HG02852 (cell line): ENCODE data around the gene TOGARAM2.

Source experiments
- ATAC-seq: cut with Tn5 transposase; IDR thresholded peaks from one replicate; pipeline ENCODE4 v1.9.1; 2021; ENCODE audit warnings: mild to moderate bottlenecking, moderate library complexity; ENCODE audit not compliant: unreplicated experiment

Gene TOGARAM2

DNA sequence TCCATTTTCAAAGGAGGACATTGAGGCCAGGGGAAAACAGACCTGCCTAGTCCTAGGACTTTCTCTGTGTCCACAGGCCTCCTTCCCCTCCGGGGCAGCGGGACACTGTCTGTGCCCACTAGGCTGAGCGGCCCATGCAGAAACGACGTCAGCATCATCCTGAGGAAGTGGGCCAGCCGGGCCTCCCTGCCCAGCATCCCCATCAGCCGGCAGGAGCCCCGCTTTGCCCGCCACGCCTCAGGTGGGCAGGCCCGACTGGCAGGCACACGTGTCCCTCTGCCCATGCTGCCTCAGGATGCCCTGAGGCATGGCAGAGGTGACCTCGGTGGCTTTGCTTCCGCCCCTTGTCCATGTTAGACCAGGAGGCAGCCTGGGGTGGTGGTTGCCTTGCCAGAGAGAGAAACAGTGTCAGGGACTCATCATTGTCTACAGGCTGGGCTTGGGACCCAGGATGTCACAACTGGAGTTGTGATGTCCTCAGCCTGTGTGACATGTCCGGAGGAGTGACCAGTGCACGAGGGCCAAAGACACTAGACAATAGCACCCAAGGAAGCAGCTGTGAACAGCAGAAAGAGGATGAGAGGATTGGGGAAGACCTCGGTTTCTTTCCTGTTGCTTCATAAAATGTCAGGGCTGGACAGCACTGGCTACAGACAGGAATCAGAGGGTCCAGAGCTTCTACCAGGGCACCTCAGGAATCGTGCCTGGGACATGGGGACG lies 36.8 kb downstream of the TOGARAM2 start:
- ATAC-seq: no peak

GRCh38 chr2:29021886-29022285 lies 40.8 kb downstream of the TOGARAM2 start:
- ATAC-seq: no peak

DNA sequence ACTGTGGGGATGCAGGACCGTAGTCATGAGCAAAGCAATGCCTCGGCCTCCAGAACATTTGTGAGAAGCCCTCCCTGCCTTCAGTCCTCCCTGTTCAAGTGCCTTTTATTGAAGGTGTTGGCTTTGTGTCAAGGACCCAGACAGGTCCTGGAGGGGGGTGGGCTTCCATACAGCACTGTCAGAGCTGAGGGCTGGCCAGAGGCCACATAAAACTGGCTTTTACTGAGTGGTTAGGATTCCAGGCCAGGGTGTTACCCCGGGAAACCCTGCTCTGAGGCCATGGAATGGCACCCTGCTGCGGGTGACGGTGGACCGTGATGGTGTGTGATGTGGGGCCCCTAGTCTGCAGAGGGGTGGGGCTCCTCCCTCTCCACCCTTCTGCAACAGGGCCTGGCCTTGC lies 41.6 kb downstream of the TOGARAM2 start:
- no peak for ATAC-seq

GRCh38 chr2:29023188-29023587 lies 42.1 kb downstream of the TOGARAM2 start:
- ATAC-seq: no peak

- ATAC-seq: no peak
These were observed 43.9 kb downstream of the TOGARAM2 start for GRCh38 chr2:29024882-29025430.

DNA sequence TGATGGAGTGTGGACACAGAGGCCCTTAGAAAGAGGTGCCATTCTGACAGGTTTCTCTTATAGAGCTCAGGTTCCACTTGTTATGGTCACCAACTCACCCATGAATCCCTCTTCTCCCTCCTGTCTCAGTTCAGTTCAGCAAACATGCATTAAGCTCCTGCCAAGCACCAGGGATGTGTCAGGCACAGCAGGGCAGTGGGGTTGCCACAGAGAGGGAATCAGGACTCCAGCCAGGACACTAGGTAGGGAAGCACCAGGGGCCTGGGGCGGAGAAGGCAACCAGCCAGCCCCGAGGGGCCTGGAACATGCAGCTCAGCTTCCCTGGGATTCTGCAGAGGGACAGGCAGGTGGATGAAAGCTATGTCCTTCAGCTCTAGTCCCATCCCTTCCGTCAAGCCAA lies 44.6 kb downstream of the TOGARAM2 start:
- ATAC-seq: no peak

- ATAC-seq: no peak
These were observed 49.9 kb downstream of the TOGARAM2 start for GRCh38 chr2:29031046-29031445.

DNA sequence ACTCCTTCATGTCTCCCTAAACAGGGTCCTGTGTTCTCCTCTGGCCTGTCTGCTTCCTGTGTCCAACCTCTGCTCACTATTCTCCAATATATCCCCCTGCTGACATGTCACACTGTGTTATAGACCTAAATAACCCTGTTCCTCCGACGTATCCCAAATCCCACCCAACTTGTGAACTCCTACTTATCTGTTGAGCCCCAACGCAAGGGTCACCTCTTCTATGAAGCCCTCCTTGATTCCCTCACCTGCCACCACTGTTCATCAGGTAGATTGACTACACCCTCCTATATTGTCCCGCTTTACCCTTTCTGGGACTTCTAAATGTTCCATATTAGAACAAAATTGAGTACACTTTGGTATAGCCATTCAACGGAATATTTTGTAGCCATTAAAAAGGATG lies 51.1 kb downstream of the TOGARAM2 start:
- ATAC-seq: no peak

- no peak for ATAC-seq
These were observed 52.1 kb downstream of the TOGARAM2 start for GRCh38 chr2:29033172-29033571.

- ATAC-seq: no peak
These were observed 52.6 kb downstream of the TOGARAM2 start for GRCh38 chr2:29033656-29034055.

GRCh38 chr2:29035016-29035745 lies 54.1 kb downstream of the TOGARAM2 start:
- no peak for ATAC-seq

DNA sequence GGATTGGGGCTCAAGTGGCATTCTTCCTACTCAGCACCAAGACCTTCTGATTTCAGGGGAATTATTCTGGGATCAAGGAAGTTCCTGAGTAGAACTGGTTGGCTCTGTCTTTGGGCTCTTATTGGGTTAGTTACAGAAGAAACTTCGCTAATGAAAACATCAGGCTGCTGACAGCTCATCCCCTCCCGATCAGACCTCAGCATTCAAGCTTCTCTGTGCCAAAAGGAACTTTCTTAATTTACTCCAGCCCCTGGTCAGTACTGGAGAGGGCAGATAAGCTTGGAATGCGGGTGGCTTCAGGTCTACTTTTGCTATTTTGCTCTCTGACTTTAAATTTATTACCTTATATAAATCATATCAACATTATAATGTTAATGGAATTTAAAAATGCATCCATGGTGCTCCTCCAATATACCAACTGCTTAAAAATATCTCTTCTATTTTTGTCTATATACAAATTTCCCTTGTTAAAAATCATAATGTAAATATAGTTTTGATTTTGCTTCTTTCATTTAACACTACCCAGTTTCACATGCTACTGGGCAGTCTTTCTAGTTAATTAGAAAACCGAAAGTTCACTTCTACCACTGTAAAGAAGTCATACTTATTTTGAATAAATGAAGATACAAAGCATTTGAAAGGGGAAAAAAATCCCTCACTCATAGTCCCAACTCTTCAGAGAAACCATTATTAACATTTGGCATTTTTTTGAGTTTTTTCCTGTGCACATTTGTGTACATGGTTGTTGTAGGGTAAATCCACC lies 58.8 kb downstream of the TOGARAM2 start:
- ATAC-seq: no peak

GRCh38 chr2:29040552-29040951 lies 59.5 kb downstream of the TOGARAM2 start:
- no peak for ATAC-seq

GRCh38 chr2:29041161-29041660 lies 60.1 kb downstream of the TOGARAM2 start:
- ATAC-seq: no peak

DNA sequence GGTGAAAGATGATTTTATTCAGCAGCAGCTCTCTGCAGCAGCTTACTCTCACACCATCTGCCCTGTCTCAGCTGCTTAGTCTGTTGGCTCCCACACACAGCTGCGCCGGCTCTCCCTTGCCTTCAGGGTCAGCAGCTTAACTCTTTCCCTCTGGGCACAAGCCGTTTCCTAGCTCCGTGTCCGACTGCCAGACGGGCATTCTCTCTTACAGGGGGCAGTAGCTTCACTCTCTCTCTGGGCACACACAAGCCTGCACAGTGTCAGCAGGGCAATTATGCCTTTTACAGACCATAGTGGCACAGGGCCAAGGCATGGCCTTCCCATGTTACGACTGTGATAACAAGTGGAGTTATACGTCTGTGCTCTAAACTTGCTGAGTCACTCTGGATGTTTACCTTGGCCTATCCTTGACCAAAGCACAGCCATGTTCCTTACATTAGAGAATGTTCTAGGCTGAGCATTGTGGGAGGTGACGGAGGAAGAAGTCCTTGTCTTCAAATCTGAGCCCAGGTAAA lies 61.5 kb downstream of the TOGARAM2 start:
- ATAC-seq: no peak

DNA sequence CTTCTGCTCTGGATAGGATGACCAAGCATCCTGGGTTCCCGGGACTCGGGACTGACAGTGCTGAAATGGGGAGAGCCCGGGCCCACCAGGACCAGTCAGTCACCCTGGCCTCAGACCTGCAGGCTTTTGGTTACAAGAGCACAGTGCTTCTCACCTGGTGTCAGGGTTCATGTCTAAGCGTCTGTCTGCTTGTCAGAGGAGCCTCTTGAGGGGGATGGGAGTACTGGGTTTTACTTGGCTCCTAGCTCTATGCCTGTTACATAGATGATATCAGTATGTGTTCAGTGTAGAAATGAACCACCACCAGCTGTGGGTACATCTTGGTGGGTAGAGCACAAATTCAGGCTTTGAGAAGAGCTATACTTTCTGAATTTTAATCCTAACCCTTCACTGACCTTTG lies 63.4 kb downstream of the TOGARAM2 start:
- no peak for ATAC-seq

DNA sequence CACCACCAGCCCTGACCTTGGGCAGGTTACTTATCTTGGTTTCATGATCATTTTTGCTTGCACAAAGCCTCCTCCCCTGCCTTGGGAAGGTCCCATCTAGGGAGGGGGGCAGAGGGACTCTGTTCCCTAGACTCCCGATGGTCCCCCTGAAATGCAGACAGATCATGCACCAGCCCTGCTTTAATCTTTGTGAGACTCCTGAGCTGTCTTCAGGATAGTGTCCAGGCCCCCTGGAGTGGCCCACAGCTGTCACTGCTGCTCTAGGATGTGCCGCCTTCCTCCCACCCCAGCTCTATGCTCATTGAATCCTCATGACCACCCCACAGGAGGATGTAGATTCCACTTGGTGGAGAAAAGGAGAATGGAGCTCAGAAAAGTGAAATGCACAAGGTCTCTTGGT lies 65.2 kb downstream of the TOGARAM2 start:
- no peak for ATAC-seq

DNA sequence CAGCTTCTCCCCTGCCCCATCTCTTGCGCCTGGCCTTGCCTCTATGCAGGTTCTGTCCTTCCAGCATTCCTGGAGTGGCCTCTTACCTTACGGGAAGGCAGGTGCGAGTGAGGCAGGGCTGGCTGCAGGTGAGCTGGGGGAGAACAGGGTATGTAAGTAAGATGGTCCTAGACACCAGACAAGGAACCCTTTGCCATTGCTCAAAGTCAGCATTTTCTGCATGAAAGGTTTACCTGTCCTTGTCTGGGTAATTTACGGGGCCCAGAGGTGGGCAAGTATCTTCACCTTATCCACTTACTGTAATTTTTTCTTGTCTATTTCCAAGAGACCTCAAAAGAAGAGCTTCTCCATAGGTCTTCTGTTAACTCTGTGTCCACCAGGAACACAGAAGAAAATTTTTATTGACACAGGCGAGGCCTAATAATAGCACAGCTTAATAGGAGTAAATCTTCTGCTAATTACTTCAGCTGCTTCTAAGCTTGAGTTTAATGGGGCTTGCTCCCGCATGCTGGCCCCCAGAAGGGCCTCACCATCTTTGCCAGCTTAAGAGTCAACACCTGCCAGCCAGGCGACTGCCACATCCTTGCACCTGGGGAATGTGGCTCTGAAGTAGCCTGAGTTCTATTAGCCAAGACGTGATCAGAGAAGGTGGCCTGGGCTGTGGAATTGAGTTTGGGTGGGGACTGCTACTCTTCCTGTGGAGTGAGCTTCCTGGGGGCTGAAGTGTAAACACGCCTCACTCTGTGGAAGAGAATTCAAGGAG lies 66.2 kb downstream of the TOGARAM2 start:
- ATAC-seq: no peak

GRCh38 chr2:29050591-29050990 lies 69.5 kb downstream of the TOGARAM2 start:
- ATAC-seq: no peak

DNA sequence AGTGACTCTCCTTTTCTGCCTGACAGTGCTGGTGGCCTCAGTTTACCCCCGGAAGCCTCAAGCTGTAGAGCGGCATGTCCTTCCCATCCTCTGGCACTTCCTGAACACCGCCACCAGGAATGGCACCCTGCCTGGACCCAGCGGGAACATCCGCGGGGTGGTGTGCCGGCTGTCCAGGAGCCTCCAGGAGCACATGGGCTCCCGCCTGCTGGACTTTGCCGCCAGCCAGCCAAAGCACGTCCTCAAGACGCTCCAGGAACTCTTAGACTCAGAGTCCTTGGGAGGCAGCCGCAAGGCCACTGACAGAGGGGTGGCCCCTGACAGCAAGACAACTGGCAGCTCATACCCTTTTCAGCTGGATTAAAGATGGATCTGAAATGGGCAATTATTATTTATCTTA lies 70.6 kb downstream of the TOGARAM2 start:
- ATAC-seq: no peak
